HepG2 (cell line): ENCODE results near the gene GDF15. TPM values are rescaled to one million over a fixed set of nuclear protein-coding genes. Genes with fewer than 3 reads are reported as not detected.
A peak's percentile ranks its signal among the peaks of the same experiment; 100 is the strongest.

Experiments
- CHD4 ChIP-seq: fragments of 200-600 bp; sonication (generic); IDR thresholded peaks from 2 replicates; pipeline ENCODE4 v1.7.0; 2017; ENCODE audit warnings: mild to moderate bottlenecking, low read length, borderline replicate concordance
- CSRNP1 ChIP-seq: sonication (generic); formaldehyde crosslinking; IDR thresholded peaks from 2 replicates; pipeline ENCODE4 v1.8.1; 2023; ENCODE audit warnings: mild to moderate bottlenecking, missing genetic modification reagents
- FOSL1 ChIP-seq: sonication (generic); formaldehyde crosslinking; IDR thresholded peaks from 2 replicates; pipeline ENCODE4 v1.9.0; 2021; ENCODE audit warnings: missing genetic modification reagents, borderline replicate concordance
- GLI4 ChIP-seq: sonication (generic); formaldehyde crosslinking; IDR thresholded peaks from 2 replicates; pipeline ENCODE4 v1.5.1; 2020; ENCODE audit warnings: missing genetic modification reagents, mild to moderate bottlenecking, moderate library complexity, borderline replicate concordance
- HOMEZ ChIP-seq: IDR thresholded peaks from 2 replicates; pipeline ENCODE4 v1.6.1; 2016; ENCODE audit warnings: low read depth
- HOXD1 ChIP-seq: sonication (generic); formaldehyde crosslinking; IDR thresholded peaks from 2 replicates; pipeline ENCODE4 v1.5.0; 2020; ENCODE audit warnings: missing genetic modification reagents
- JARID2 ChIP-seq: sonication (generic); formaldehyde crosslinking; IDR thresholded peaks from 2 replicates; pipeline ENCODE4 v1.8.1; 2023; ENCODE audit warnings: missing genetic modification reagents, inconsistent platforms; ENCODE audit not compliant: insufficient replicate concordance
- MED13 ChIP-seq: sonication (generic); formaldehyde crosslinking; IDR thresholded peaks from 2 replicates; pipeline ENCODE4 v1.5.0; 2020; ENCODE audit warnings: missing genetic modification reagents
- NCOR1 ChIP-seq: fragments of 200-600 bp; sonication (generic); IDR thresholded peaks from 2 replicates; pipeline ENCODE4 v1.7.0; 2017; ENCODE audit warnings: antibody characterized with exemption, low read length, borderline replicate concordance
- PRPF4 ChIP-seq: fragments of 200-400 bp; formaldehyde crosslinking; IDR thresholded peaks from 2 replicates; pipeline ENCODE4 v1.6.1; 2016; ENCODE audit warnings: low read length, low read depth; ENCODE audit not compliant: poor library complexity, severe bottlenecking
- RAD21 ChIP-seq: fragments of 450-650 bp; formaldehyde crosslinking; IDR thresholded peaks from 2 replicates; pipeline ENCODE4 v1.5.0; 2020; ENCODE audit warnings: mild to moderate bottlenecking
- RORA ChIP-seq: sonication (generic); formaldehyde crosslinking; IDR thresholded peaks from 2 replicates; pipeline ENCODE4 v1.5.0; 2020; ENCODE audit warnings: mild to moderate bottlenecking, missing genetic modification reagents, moderate library complexity
- SMAD3 ChIP-seq: sonication (generic); formaldehyde crosslinking; IDR thresholded peaks from 2 replicates; pipeline ENCODE4 v1.4.0; 2020; ENCODE audit warnings: missing genetic modification reagents
- SNAPC2 ChIP-seq: sonication (generic); formaldehyde crosslinking; IDR thresholded peaks from 2 replicates; pipeline ENCODE4 v1.8.1; 2022; ENCODE audit warnings: mild to moderate bottlenecking, missing genetic modification reagents
- ZBTB25 ChIP-seq: IDR thresholded peaks from 2 replicates; pipeline ENCODE4 v1.6.1; 2018; ENCODE audit warnings: missing genetic modification reagents
- ZNF12 ChIP-seq: sonication (generic); formaldehyde crosslinking; IDR thresholded peaks from 2 replicates; pipeline ENCODE4 v1.5.0; 2020; ENCODE audit warnings: missing genetic modification reagents
- ZNF468 ChIP-seq: sonication (generic); formaldehyde crosslinking; IDR thresholded peaks from 2 replicates; pipeline ENCODE4 v1.8.0; 2022; ENCODE audit warnings: mild to moderate bottlenecking, moderate library complexity, missing genetic modification reagents
- ZNF572 ChIP-seq: sonication (generic); formaldehyde crosslinking; IDR thresholded peaks from 2 replicates; pipeline ENCODE4 v1.5.1; 2020; ENCODE audit warnings: mild to moderate bottlenecking, missing genetic modification reagents
- ZNF597 ChIP-seq: sonication (generic); formaldehyde crosslinking; IDR thresholded peaks from 2 replicates; pipeline ENCODE4 v1.5.0; 2020; ENCODE audit warnings: missing genetic modification reagents
- ZNF644 ChIP-seq: IDR thresholded peaks from 2 replicates; pipeline ENCODE4 v1.6.1; 2016; ENCODE audit warnings: low read depth
- ZNF703 ChIP-seq: sonication (generic); formaldehyde crosslinking; IDR thresholded peaks from 2 replicates; pipeline ENCODE4 v1.5.1; 2020; ENCODE audit warnings: missing genetic modification reagents, mild to moderate bottlenecking, moderate library complexity, borderline replicate concordance
- ZNF841 ChIP-seq: sonication (generic); formaldehyde crosslinking; IDR thresholded peaks from 2 replicates; pipeline ENCODE4 v1.8.1; 2023; ENCODE audit warnings: missing genetic modification reagents, borderline replicate concordance
- polyA plus RNA-seq, 8 experiments: library from polyadenylated mRNA; depleted of rRNA in 3 of 8; stranded (reverse) in 7 of 8; unstranded in 1 of 8; fragments of >200 nt; fragmentation: Illumina TruSeq in 4 of 8; extraction: Trizol in 4 of 8; gene quantifications; 2 replicates each; pipeline versions ENCODE4 v1.2.1 to v1.2.3, GENCODE V29; 2011 to 2016; ENCODE audit warnings: low read depth in 4 of 8, missing spikeins in 1 of 8, mixed read lengths in 1 of 8; ENCODE audit not compliant: insufficient read depth in 1 of 8
- total RNA-seq, 5 experiments: library from RNA; depleted of rRNA; stranded (reverse); fragments of >200 nt; fragmentation: Illumina TruSeq; extraction: Trizol; gene quantifications; 2 replicates each; pipeline ENCODE4 v1.2.3, GENCODE V29; 2016; ENCODE audit warnings: low read depth in 1 of 5

The GDF15 gene
- total and polyA plus RNA-seq, 2 of the 13 experiments (the other 11 are each of a cell fraction or from before 2014, with no cell fraction given) = 146 to 422 TPM

- no peak for TF ChIP-seq RAD21 (CRISPR knock-in tag)
- TF ChIP-seq ZNF12 (CRISPR knock-in tag) = peak; percentile 54; the same call in 1 of the 2 replicates
- no peak for TF ChIP-seq ZNF468 (CRISPR knock-in tag)
- no peak for TF ChIP-seq JARID2 (CRISPR knock-in tag)
- TF ChIP-seq GLI4 (CRISPR knock-in tag) = no peak; the same call in 1 of the 2 replicates
- TF ChIP-seq FOSL1 = peak; percentile 83
- 0 out of 2 replicates have a peak, but pooled peaks have one; percentile 54 for TF ChIP-seq CSRNP1
- no peak for TF ChIP-seq CHD4
- no peak for TF ChIP-seq RORA (CRISPR knock-in tag)
- TF ChIP-seq PRPF4 = no peak
- TF ChIP-seq NCOR1 = no peak; the same call in 1 of the 2 replicates
- TF ChIP-seq MED13 (CRISPR knock-in tag) = peak; percentile 90
- TF ChIP-seq ZBTB25 = no peak
- no peak for TF ChIP-seq ZNF703 (CRISPR knock-in tag)
- 0 out of 2 replicates have a peak, but pooled peaks have one; percentile 38 for TF ChIP-seq HOXD1 (CRISPR knock-in tag)
- TF ChIP-seq HOMEZ (CRISPR knock-in tag) = no peak
- TF ChIP-seq ZNF572 (CRISPR knock-in tag) = no peak
- TF ChIP-seq ZNF644 (CRISPR knock-in tag) = no peak
- no peak; the same call in 1 of the 2 replicates for TF ChIP-seq SNAPC2 (CRISPR knock-in tag)
- TF ChIP-seq ZNF841 (CRISPR knock-in tag) = no peak
- peak; percentile 34; the same call in 1 of the 2 replicates for TF ChIP-seq SMAD3
- TF ChIP-seq ZNF597 (CRISPR knock-in tag) = no peak
Observed at GRCh38 chr19:18373892-18374629, 11.9 kb upstream of the GDF15 start (continued).
